ENCODE data around the gene TTLL9.

DNA sequence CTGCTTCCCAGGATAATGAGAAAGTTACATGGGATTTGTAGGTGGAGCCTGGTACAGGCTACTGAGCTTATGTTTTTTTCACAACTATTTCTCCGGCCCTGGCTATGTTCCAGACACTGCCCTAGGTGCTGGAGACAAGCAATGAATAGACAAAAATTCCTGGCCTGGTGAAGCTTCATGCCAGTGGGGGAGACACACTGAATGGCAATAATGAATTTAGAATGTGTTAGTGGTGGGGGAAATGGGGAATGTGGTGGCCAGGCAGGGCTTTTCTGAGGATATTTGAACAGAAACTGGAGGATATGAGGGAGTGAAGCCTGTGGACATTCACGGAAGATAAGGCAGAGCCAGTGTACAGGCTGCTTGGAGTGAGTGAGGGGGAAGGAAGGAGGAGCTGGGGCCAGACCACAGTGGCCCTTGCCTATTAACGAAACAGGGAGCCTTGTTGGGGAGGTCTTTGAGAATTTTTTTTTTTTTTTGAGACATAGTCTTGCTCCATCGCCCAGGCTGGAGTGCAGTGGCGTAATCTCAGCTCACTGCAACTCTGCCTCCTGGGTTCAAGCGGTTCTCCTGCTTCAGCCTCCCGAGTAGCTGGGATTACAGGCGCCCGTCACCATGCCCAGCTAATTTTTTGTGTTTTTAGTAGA is 31.7 kb upstream of the TTLL9 start:
- TF ChIP-seq, protein P1, sequence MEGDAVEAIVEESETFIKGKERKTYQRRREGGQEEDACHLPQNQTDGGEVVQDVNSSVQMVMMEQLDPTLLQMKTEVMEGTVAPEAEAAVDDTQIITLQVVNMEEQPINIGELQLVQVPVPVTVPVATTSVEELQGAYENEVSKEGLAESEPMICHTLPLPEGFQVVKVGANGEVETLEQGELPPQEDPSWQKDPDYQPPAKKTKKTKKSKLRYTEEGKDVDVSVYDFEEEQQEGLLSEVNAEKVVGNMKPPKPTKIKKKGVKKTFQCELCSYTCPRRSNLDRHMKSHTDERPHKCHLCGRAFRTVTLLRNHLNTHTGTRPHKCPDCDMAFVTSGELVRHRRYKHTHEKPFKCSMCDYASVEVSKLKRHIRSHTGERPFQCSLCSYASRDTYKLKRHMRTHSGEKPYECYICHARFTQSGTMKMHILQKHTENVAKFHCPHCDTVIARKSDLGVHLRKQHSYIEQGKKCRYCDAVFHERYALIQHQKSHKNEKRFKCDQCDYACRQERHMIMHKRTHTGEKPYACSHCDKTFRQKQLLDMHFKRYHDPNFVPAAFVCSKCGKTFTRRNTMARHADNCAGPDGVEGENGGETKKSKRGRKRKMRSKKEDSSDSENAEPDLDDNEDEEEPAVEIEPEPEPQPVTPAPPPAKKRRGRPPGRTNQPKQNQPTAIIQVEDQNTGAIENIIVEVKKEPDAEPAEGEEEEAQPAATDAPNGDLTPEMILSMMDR (IDR thresholded peaks at IDR 0.05): no peak
- no peak for TF ChIP-seq POLR2A (IDR thresholded peaks at IDR 0.05; ENCODE audit: low read depth)
